ENCODE data around the gene PIEZO2. TPM values are rescaled to one million over a fixed set of nuclear protein-coding genes. Genes with fewer than 3 reads are reported as not detected.

Gene PIEZO2
- total and polyA plus RNA-seq, 7 donors, result 0.03 to 0.64 (median 0.13) TPM

GRCh38 chr18:10909724-10910123 is 239.6 kb downstream of the PIEZO2 start:
- H3K9me3 ChIP-seq, result no peaks in the 10 kb centered on the region
- H3K36me3 ChIP-seq (ENCODE audit: insufficient read depth in 1 of 2, low read depth in 1 of 2), result no peaks in the 10 kb centered on the region
- ATAC-seq, result no peak
- H3K27ac ChIP-seq, result no peak overlapping the region
- WGBS, 3 donors, result 91 to 94% (median 93%) methylated on average over 4 of the region's 4 CpGs
- H3K4me1 ChIP-seq, result no peaks in the 10 kb centered on the region
- H3K27me3 ChIP-seq (ENCODE audit: insufficient read depth in 3 of 3, low read length in 2 of 3), result no peaks in the 10 kb centered on the region
- intact Hi-C loops (cut with DNase I), result no loop called here
- DNase-seq, result no peak
- TF ChIP-seq CTCF (IDR thresholded peaks at IDR 0.05), result no peak
- no peak overlapping the region for H3K4me3 ChIP-seq

GRCh38 chr18:10908760-10909159 is 240.6 kb downstream of the PIEZO2 start:
- Histone ChIP-seq H3K36me3 (ENCODE audit: insufficient read depth in 1 of 2, low read depth in 1 of 2) (no peaks in the 10 kb centered on the region), H3K27ac (no peak overlapping the region), H3K4me1 (no peaks in the 10 kb centered on the region), H3K27me3 (ENCODE audit: insufficient read depth in 3 of 3, low read length in 2 of 3) (no peaks in the 10 kb centered on the region), H3K4me3 (no peak overlapping the region), H3K9me3 (no peaks in the 10 kb centered on the region)
- no peak for ATAC-seq
- 79 to 93% (median 81%) methylated on average over 5 of the region's 5 CpGs for WGBS, 3 donors
- intact Hi-C loops (cut with DNase I), result no loop called here
- TF ChIP-seq CTCF (IDR thresholded peaks at IDR 0.05), result no peak
- DNase-seq, result no peak

- intact Hi-C loops (cut with DNase I), result no loop called here
- no peak for ATAC-seq
- Histone ChIP-seq H3K9me3 (no peaks in the 10 kb centered on the region), H3K27me3 (ENCODE audit: insufficient read depth in 3 of 3, low read length in 2 of 3) (no peaks in the 10 kb centered on the region), H3K4me3 (no peak overlapping the region), H3K4me1 (no peaks in the 10 kb centered on the region), H3K36me3 (ENCODE audit: insufficient read depth in 1 of 2, low read depth in 1 of 2) (no peaks in the 10 kb centered on the region), H3K27ac (no peak overlapping the region)
- TF ChIP-seq CTCF (IDR thresholded peaks at IDR 0.05), result no peak
- DNase-seq, result no peak
- WGBS, 3 donors, result 81 to 92% (median 88%) methylated on average over 1 of the region's 1 CpG
Measured at GRCh38 chr18:10907749-10908148, 241.6 kb downstream of the PIEZO2 start.

GRCh38 chr18:10901329-10901728 is 248.0 kb downstream of the PIEZO2 start:
- intact Hi-C loops (cut with DNase I), result no loop called here
- Histone ChIP-seq H3K27me3 (ENCODE audit: insufficient read depth in 3 of 3, low read length in 2 of 3) (no peaks in the 10 kb centered on the region), H3K36me3 (ENCODE audit: insufficient read depth in 1 of 2, low read depth in 1 of 2) (no peaks in the 10 kb centered on the region), H3K4me3 (no peak overlapping the region), H3K9me3 (no peaks in the 10 kb centered on the region), H3K4me1 (no peaks in the 10 kb centered on the region), H3K27ac (no peak overlapping the region)
- no peak for TF ChIP-seq CTCF (IDR thresholded peaks at IDR 0.05)
- 78 to 86% (median 79%) methylated on average over 2 of the region's 2 CpGs for WGBS, 3 donors
- no peak for ATAC-seq
- DNase-seq, result no peak

- no peaks in the 10 kb centered on the region for H3K27me3 ChIP-seq (ENCODE audit: insufficient read depth in 3 of 3, low read length in 2 of 3)
- no peaks in the 10 kb centered on the region for H3K9me3 ChIP-seq
- ATAC-seq (no peak), DNase-seq (no peak)
- 81 to 90% (median 86%) methylated on average over 4 of the region's 4 CpGs for WGBS, 3 donors
- H3K36me3 ChIP-seq (ENCODE audit: insufficient read depth in 1 of 2, low read depth in 1 of 2), result no peaks in the 10 kb centered on the region
- H3K4me1 ChIP-seq, result no peaks in the 10 kb centered on the region
- no peak overlapping the region for H3K4me3 ChIP-seq
- intact Hi-C loops (cut with DNase I), result no loop called here
- H3K27ac ChIP-seq, result no peak overlapping the region
- no peak for TF ChIP-seq CTCF (IDR thresholded peaks at IDR 0.05)
Measured at GRCh38 chr18:10900435-10900834, 248.9 kb downstream of the PIEZO2 start.

Measured in psoas muscle (tissue), 8 donors.